ENCODE results near the gene UBA52.
"Not testable (repeated sequence)": the region's sequence is repeated elsewhere in the genome, so short reads cannot be mapped to it uniquely, and the experiment has no call there.

UBA52 gene

DNA sequence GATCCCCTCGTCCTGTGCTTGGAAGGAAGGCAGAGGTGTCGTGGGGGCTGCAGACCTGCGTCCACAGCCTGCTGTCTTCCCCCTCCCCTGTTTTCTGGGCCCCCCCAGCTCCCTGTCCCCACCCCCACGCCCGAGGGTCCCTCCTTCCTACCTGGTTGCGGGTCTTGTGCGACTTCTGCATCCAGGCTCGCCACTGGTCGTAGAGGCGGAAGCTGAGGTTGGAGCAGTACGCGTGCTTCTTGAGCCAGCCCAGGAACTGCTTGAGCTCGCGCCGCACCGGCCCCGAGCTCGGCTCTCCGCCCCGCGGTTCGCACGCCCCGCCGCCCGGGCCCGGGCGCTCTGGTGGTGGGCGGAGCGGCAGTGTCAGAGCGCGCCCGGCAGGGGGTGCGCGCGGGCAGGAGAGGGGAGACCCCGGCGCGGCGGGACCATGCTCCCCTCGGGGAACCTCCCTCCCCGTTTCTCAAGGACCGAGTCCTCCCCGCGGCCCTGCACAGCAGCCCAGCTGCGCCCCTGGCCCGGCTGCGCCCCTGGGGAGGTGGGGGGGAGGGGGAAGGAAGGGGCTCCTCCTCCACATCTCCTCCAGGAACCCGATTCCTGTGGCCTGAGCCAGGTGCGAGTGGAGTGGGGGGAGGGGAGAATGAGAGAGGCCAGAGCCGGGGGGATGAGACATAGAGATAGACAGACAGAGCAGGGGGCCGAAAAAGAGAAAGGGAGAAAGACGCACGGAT lies 22.6 kb downstream of the UBA52 start:
- Histone ChIP-seq H3K4me1 (ENCODE audit: control insufficient read depth, insufficient read depth, low read length) (peaks cover 15% of the 10 kb centered on the region), H3K27me3 (ENCODE audit: control insufficient read depth, insufficient read depth, low read length) (peaks cover 3% of the 10 kb centered on the region; the same call in 1 of the 2 replicates), H3K9ac (ENCODE audit: low read depth, low read length) (no peak overlapping the region; the same call in 1 of the 2 replicates), H3K9me3 (ENCODE audit: control insufficient read depth, insufficient read depth, low read length) (no peaks in the 10 kb centered on the region), H3K27ac (ENCODE audit: low read depth, low read length) (peak overlapping the region; percentile 90), H3K36me3 (ENCODE audit: control insufficient read depth, insufficient read depth, low read length) (peaks cover 3% of the 10 kb centered on the region; the same call in 1 of the 2 replicates), H3K4me3 (ENCODE audit: low read depth, low read length) (peak overlapping the region; percentile 54)

DNA sequence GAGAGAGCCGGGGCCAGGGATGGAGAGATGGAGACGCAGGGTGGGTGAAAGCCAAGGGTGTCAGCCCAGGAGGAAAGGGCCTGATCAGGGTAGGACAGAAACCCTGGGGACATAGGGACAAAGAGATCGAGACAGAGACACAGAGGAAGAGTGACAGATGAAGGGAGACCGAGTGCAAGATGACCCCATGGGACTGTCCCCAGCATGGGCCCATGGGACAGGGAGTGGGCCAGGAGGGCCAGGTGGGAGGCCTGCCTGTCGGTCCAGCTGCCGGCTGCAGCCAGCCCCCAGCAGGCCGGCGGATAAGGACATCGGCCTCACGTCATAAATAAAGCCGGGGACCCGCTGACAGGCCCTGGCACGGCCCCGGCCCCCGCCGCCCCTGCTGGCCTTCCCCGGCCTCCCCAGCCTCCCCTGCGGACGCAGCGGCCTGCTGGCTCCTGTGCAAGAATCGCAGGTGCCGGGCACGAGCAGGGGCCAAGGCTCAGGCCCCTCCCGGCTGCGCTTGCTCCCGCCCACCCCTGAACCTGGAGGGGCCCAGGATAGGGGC lies 23.2 kb downstream of the UBA52 start:
- Histone ChIP-seq H3K4me3 (ENCODE audit: low read depth, low read length) (peak overlapping the region; percentile 54), H3K27ac (ENCODE audit: low read depth, low read length) (peak overlapping the region; percentile 90), H3K9me3 (ENCODE audit: control insufficient read depth, insufficient read depth, low read length) (no peaks in the 10 kb centered on the region), H3K4me1 (ENCODE audit: control insufficient read depth, insufficient read depth, low read length) (peaks cover 15% of the 10 kb centered on the region), H3K9ac (ENCODE audit: low read depth, low read length) (no peak overlapping the region), H3K36me3 (ENCODE audit: control insufficient read depth, insufficient read depth, low read length) (peaks cover 3% of the 10 kb centered on the region; the same call in 1 of the 2 replicates), H3K27me3 (ENCODE audit: control insufficient read depth, insufficient read depth, low read length) (peaks cover 6% of the 10 kb centered on the region)

DNA sequence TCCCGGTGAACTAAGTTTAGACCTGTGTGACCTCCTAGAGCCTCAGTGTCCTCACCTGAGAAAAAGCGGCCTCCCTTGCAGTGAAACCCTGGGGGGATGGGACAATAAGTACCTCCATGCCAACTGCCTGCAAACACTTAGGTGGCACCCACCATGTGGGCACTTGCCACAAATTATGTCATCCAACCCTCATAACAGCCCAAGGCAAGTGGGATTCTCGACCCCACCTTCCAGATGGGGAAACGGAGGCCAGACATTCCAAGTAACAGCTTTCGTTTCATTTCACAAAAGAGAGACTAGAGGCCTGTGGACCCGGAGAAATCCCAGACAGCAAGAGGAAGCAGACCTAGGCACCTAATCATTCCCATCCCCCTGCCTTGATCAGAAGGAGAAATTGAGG lies 23.8 kb downstream of the UBA52 start:
- Histone ChIP-seq H3K4me1 (ENCODE audit: control insufficient read depth, insufficient read depth, low read length) (peaks cover 15% of the 10 kb centered on the region), H3K36me3 (ENCODE audit: control insufficient read depth, insufficient read depth, low read length) (peaks cover 3% of the 10 kb centered on the region; the same call in 1 of the 2 replicates), H3K9ac (ENCODE audit: low read depth, low read length) (no peak overlapping the region), H3K4me3 (ENCODE audit: low read depth, low read length) (no peak overlapping the region), H3K27ac (ENCODE audit: low read depth, low read length) (no peak overlapping the region), H3K9me3 (ENCODE audit: control insufficient read depth, insufficient read depth, low read length) (no peaks in the 10 kb centered on the region), H3K27me3 (ENCODE audit: control insufficient read depth, insufficient read depth, low read length) (peaks cover 8% of the 10 kb centered on the region)

DNA sequence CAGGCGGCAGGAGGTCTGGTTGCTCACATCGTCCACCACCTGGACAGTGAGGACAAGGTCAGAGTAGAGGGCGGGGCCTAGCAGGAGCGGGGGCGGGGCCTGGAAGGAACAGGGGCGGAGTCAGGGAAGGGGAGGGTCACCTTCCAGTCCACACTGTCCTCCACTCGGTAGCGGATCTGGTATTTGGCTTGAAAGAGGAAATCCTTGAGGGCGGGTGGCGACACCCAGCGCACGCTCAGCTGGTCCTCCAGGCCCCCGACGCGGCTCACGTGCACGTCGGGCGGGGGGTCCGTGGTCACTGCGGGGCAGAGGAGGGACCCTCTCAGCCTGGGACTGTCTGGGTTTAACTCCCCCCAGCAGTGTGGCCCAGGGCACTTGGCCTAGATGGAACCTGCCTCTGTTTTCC lies 25.1 kb downstream of the UBA52 start:
- Histone ChIP-seq H3K4me1 (ENCODE audit: control insufficient read depth, insufficient read depth, low read length) (peaks cover 12% of the 10 kb centered on the region), H3K9ac (ENCODE audit: low read depth, low read length) (no peak overlapping the region), H3K9me3 (ENCODE audit: control insufficient read depth, insufficient read depth, low read length) (no peaks in the 10 kb centered on the region), H3K4me3 (ENCODE audit: low read depth, low read length) (no peak overlapping the region), H3K27me3 (ENCODE audit: control insufficient read depth, insufficient read depth, low read length) (peaks cover 15% of the 10 kb centered on the region), H3K27ac (ENCODE audit: low read depth, low read length) (no peak overlapping the region), H3K36me3 (ENCODE audit: control insufficient read depth, insufficient read depth, low read length) (no peaks in the 10 kb centered on the region)

DNA sequence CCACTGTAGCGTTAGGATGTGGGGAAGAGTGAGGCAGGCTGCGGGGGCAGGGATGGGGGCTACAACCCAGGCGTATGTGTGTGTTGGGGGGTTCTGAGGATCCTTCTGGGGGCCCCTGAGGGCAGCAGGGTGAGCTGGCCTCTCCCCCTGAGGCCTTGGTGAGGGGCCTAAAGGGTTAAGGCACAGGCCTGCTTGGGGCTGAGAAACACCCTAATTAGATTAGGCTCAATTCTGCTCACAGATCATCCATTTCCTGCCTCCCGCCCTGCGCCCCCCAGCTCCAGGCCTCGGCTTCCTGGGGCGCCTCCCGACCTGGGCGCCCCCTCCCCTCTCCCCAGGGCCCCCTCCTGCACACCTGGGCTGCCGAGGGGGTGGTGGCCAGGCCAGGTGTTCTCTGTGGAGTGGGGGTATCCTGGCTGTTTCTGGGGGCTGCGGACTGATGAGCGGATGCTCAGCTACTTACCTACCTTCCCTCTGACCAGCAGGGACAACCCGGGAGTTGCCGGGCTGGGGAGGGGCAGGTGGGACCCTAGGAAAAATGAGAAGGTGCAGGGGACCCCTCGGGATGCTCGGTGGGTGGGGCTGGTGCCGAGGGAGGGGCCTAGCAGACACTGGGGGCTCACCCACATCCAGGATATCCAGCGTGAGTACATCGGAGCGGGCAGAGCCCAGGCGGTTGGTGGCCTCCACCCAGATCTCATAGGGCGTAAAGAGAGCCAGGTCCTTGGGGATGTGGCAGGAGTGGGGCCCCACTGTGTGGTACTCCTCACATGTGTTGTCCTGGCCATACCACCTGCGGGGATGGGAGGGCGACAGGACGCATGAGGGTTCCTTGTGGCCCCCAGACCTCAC lies 26.4 kb downstream of the UBA52 start:
- Histone ChIP-seq H3K4me1 (ENCODE audit: control insufficient read depth, insufficient read depth, low read length) (peaks cover 9% of the 10 kb centered on the region), H3K27ac (ENCODE audit: low read depth, low read length) (no peak overlapping the region), H3K9ac (ENCODE audit: low read depth, low read length) (no peak overlapping the region), H3K9me3 (ENCODE audit: control insufficient read depth, insufficient read depth, low read length) (no peaks in the 10 kb centered on the region), H3K36me3 (ENCODE audit: control insufficient read depth, insufficient read depth, low read length) (no peaks in the 10 kb centered on the region), H3K27me3 (ENCODE audit: control insufficient read depth, insufficient read depth, low read length) (peaks cover 28% of the 10 kb centered on the region), H3K4me3 (ENCODE audit: low read depth, low read length) (no peak overlapping the region)

DNA sequence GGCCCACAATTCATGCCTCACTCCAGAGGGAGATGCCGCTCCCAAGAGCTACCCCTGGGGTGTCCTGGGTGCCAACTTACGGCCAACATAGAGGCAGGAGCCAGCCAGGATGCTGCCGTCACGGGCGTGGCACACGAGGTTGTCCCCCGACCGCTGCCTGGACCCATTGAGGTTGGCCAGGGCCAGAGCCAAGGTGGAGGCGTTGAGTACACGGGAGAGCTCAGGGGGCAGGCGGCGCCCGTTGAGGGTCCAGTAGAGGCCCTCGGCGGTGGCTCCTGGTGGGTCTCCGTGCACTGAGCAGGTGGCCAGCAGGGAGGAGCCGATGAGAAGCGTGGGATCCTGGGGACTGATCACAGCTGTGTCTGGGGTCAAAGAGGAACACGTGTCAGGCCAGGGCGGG lies 27.8 kb downstream of the UBA52 start:
- H3K36me3 ChIP-seq (ENCODE audit: control insufficient read depth, insufficient read depth, low read length) = no peaks in the 10 kb centered on the region
- peaks cover 7% of the 10 kb centered on the region for H3K4me1 ChIP-seq (ENCODE audit: control insufficient read depth, insufficient read depth, low read length)
- no peaks in the 10 kb centered on the region for H3K9me3 ChIP-seq (ENCODE audit: control insufficient read depth, insufficient read depth, low read length)
- H3K27ac ChIP-seq (ENCODE audit: low read depth, low read length) = no peak overlapping the region
- H3K4me3 ChIP-seq (ENCODE audit: low read depth, low read length) = no peak overlapping the region
- peaks cover 42% of the 10 kb centered on the region for H3K27me3 ChIP-seq (ENCODE audit: control insufficient read depth, insufficient read depth, low read length)
- H3K9ac ChIP-seq (ENCODE audit: low read depth, low read length) = no peak overlapping the region

DNA sequence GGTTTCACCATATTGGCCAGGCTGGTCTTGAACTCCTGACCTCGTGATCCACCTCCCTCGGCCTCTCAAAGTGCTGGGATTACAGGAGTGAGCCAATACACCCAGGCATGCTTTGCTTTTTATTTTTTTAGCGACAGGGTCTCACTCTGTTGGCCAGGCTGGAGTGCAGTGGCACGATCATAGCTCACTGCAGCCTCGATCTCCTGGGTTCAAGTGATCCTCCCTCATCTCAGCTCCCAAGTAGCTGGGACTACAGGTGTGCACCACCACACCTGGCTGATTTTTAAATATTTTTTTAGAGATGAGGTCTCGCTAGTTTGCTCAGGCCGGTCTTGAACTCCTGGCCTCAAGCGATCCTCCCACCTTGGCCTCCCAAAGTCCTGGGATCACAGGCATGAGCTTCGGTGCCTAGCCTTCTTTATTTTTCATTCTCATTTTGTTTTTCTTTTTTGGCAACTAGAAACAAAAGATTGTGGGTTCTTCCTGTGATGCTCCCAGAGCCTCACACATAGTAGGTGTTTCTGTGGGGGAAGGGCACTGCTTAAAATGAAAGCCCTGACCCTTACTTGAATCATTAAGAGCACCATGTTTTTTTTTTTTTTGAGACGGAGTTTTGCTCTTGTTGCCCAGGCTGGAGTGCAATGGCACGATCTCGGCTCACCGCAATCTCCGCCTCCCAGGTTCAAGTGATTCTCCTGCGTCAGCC lies 29.2 kb downstream of the UBA52 start:
- H3K27ac ChIP-seq (ENCODE audit: low read depth, low read length); H3K9ac ChIP-seq (ENCODE audit: low read depth, low read length); H3K4me3 ChIP-seq (ENCODE audit: low read depth, low read length); H3K9me3 ChIP-seq (ENCODE audit: control insufficient read depth, insufficient read depth, low read length); H3K36me3 ChIP-seq (ENCODE audit: control insufficient read depth, insufficient read depth, low read length): not testable (repeated sequence)
- Histone ChIP-seq H3K4me1 (ENCODE audit: control insufficient read depth, insufficient read depth, low read length) (peaks cover 12% of the 10 kb centered on the region), H3K27me3 (ENCODE audit: control insufficient read depth, insufficient read depth, low read length) (peaks cover 52% of the 10 kb centered on the region)

DNA sequence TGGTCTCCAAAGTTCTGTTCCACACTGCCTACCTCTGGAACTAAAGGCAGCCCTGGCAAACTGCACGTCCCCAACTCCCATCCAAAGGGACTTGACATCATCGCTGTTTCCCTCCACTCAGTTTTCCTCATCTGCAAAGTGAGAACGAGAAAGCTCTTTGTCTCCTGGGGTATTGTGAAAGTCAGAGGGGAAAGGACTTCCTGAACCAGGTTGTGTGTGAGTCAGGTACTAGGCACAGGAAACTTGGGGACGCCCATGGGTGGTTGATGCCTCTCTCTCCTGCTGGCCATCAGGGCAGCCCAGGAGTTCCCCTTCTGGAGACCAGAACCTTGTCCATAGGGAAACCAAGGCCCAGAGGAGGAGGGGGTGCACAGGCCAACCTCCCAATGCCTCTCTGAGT lies 30.2 kb downstream of the UBA52 start:
- peaks cover 59% of the 10 kb centered on the region for H3K27me3 ChIP-seq (ENCODE audit: control insufficient read depth, insufficient read depth, low read length)

DNA sequence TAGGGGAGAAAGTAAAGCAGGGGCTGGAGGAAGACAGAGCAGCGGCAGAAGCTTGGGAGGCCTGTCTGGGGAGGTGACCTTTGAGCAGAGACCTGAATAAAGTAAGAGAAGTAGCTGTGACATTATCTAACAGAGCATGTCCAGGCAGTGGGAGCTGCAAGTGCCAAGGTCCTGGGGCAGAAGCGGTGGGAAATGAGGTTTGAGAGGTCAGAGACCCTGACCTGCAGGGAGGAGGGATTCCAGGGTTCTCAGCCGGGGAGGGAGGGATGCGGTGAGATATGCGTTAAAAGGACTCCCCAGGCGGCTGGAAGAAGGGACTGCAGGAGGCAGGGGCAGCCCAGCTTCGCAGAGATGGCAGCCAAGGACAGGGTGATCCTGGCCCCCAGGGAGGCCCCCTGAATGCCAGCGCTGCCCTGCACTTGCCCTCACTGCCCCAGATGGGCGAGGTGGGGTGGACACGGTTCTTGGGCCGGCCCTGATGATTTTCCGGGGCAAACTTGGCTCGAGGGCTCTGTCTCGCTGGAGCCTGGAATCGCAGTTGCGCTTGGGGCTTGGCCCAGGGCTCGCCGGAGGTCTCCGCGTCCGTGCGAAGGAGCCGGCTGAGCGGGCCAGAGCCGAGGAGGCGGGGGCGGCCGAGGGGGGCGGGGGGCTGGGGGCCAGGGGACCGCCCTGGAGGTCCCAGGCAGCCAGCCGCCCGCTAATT lies 31.7 kb downstream of the UBA52 start:
- Histone ChIP-seq H3K36me3 (ENCODE audit: control insufficient read depth, insufficient read depth, low read length) (no peaks in the 10 kb centered on the region), H3K27ac (ENCODE audit: low read depth, low read length) (no peak overlapping the region), H3K9ac (ENCODE audit: low read depth, low read length) (no peak overlapping the region), H3K4me3 (ENCODE audit: low read depth, low read length) (peak overlapping the region; percentile 51; the same call in 1 of the 2 replicates), H3K4me1 (ENCODE audit: control insufficient read depth, insufficient read depth, low read length) (peaks cover 19% of the 10 kb centered on the region), H3K27me3 (ENCODE audit: control insufficient read depth, insufficient read depth, low read length) (peaks cover 75% of the 10 kb centered on the region), H3K9me3 (ENCODE audit: control insufficient read depth, insufficient read depth, low read length) (no peaks in the 10 kb centered on the region)

More for the DNA sequence above, 30.2 kb downstream of the UBA52 start:
- H3K36me3 ChIP-seq (ENCODE audit: control insufficient read depth, insufficient read depth, low read length) = no peaks in the 10 kb centered on the region
- H3K4me3 ChIP-seq (ENCODE audit: low read depth, low read length) = no peak overlapping the region
- H3K9me3 ChIP-seq (ENCODE audit: control insufficient read depth, insufficient read depth, low read length) = no peaks in the 10 kb centered on the region
- H3K27ac ChIP-seq (ENCODE audit: low read depth, low read length) = no peak overlapping the region
- no peak overlapping the region for H3K9ac ChIP-seq (ENCODE audit: low read depth, low read length)
- H3K4me1 ChIP-seq (ENCODE audit: control insufficient read depth, insufficient read depth, low read length) = peaks cover 12% of the 10 kb centered on the region
